ENCODE data around the gene INSM1. TPM values are rescaled to one million over a fixed set of nuclear protein-coding genes. Genes with fewer than 3 reads are reported as not detected.

Gene INSM1
- total RNA-seq, 2 donors from 2014 or later, result 3.4 to 4.3 TPM

DNA sequence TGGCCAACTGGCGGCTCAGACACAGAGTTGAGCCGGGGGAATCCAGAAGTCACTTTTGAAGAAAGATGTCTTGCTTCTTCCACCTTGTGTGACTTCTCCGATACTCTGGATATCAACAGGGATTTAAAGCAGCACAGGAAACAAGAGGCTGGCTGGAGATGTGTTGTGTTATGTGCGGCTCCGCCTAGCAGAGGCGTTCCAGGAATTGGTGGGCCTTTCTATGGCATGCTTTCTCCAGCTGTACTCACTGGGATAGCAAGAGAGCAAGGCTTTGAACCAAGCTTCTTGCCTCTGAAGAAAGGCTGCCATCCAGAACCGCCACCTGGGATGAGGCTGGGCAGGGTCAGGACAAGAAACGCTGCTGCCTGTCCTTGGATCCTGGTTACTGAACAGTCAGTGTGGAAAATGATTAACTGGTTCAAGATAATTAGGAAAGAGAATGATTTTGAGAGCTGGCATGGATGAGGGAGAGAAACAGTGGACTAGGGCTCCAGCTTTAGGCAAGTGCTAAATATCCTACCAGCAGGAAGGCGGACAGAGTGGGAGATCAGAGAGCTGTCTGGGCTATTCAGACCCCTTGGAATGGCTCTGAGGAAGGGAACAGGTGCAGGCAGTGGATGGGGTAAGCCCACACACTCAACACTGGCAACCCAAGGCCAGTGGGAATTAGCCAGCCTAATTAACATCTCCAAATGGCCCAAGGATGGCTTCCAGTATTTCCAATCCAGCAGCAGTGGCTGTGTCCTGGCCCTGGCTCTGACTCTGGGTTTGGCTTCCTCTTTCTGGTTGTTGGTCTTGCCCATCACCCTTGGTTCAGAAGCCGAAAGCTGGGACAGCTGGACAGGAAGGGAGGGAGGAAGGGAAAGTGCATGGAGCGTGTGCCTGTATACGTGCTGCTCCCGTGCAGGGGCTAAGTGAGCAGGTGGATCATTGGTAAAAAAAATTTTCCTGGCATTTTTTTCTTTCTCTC lies 31.9 kb downstream of the INSM1 start:
- Histone ChIP-seq H3K27me3 (no peaks in the 10 kb centered on the region), H3K27ac (no peak overlapping the region), H3K4me3 (no peak overlapping the region), H3K9me3 (no peaks in the 10 kb centered on the region), H3K4me1 (peaks cover 8% of the 10 kb centered on the region), H3K36me3 (replicated peaks in 1 of 2; ENCODE audit: insufficient read depth in 1 of 2, low read depth in 2 of 2) (peaks cover 3% of the 10 kb centered on the region in 2 donors)
- intact Hi-C loops (cut with DNase I), result no loop called here
- no peak for TF ChIP-seq POLR2A (IDR thresholded peaks at IDR 0.05)
- TF ChIP-seq, protein P1, sequence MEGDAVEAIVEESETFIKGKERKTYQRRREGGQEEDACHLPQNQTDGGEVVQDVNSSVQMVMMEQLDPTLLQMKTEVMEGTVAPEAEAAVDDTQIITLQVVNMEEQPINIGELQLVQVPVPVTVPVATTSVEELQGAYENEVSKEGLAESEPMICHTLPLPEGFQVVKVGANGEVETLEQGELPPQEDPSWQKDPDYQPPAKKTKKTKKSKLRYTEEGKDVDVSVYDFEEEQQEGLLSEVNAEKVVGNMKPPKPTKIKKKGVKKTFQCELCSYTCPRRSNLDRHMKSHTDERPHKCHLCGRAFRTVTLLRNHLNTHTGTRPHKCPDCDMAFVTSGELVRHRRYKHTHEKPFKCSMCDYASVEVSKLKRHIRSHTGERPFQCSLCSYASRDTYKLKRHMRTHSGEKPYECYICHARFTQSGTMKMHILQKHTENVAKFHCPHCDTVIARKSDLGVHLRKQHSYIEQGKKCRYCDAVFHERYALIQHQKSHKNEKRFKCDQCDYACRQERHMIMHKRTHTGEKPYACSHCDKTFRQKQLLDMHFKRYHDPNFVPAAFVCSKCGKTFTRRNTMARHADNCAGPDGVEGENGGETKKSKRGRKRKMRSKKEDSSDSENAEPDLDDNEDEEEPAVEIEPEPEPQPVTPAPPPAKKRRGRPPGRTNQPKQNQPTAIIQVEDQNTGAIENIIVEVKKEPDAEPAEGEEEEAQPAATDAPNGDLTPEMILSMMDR (IDR thresholded peaks at IDR 0.05), result no peak
- 72 to 85% methylated on average over 13 of the region's 13 CpGs for WGBS, 2 donors
- DNase-seq, result peak in 1 of 4 donors; percentile 15
- no peak for ATAC-seq

DNA sequence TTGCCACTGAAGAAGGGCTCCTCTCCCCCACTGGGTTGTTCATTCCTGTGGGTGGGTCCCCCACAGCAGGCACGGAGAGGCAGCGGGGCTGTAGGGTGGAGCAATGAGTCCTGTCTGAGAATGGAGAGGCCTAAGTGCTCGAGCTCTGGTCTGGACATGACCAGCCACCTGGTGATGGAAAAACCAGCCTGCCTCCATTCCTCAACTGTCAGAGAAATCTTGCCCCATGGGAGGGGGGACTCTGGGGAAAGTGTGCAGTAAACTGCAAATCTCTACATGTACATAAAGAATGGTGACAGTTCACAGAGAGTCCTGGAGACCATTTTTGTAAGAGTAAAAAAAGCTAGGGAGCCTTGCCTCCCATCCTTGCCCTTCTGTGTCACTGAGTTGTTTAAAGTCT lies 34.1 kb downstream of the INSM1 start:
- intact Hi-C loops (cut with DNase I), result no loop called here

DNA sequence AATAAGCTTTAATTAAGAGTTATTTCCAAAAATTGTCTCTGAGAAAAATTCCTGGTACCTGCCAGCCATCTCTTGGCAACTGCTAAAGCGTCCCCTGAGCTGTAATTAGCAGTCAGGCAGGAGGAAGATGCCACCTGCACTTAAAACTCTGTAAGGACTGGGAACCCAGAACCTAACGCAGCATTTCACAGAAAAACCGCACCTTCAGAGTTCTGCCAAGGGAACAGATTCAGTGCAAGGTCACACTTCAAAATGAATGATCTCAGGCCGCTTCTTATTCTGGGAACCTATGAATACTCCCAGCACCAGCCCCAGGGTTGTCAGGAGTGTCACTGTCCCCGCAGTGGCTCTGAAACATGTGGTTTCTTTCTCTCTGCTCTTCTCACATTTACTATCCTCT lies 36.7 kb downstream of the INSM1 start:
- Histone ChIP-seq H3K36me3 (replicated peaks in 1 of 2; ENCODE audit: insufficient read depth in 1 of 2, low read depth in 2 of 2) (peaks cover 0 to 3% of the 10 kb centered on the region in 2 donors), H3K27me3 (no peaks in the 10 kb centered on the region), H3K9me3 (no peaks in the 10 kb centered on the region), H3K27ac (no peak overlapping the region), H3K4me1 (peaks cover 6% of the 10 kb centered on the region), H3K4me3 (no peak overlapping the region)
- ATAC-seq (no peak), DNase-seq (no peak)
- intact Hi-C loops (cut with DNase I), result no loop called here
- TF ChIP-seq, protein P1 (IDR thresholded peaks at IDR 0.05), result no peak
- TF ChIP-seq POLR2A (IDR thresholded peaks at IDR 0.05), result no peak
- WGBS, 2 donors, result 89 to 94% methylated on average over 5 of the region's 5 CpGs

More for the DNA sequence above, 34.1 kb downstream of the INSM1 start:
- ATAC-seq (no peak), DNase-seq (no peak)
- H3K9me3 ChIP-seq, result no peaks in the 10 kb centered on the region
- H3K4me1 ChIP-seq, result peaks cover 8% of the 10 kb centered on the region
- H3K36me3 ChIP-seq (replicated peaks in 1 of 2; ENCODE audit: insufficient read depth in 1 of 2, low read depth in 2 of 2), result peaks cover 0 to 3% of the 10 kb centered on the region in 2 donors
- WGBS, 2 donors, result 93 to 100% methylated on average over 1 to 3 of the region's 3 CpGs
- TF ChIP-seq, protein P1 (IDR thresholded peaks at IDR 0.05), result no peak
- no peak for TF ChIP-seq POLR2A (IDR thresholded peaks at IDR 0.05)
- no peak overlapping the region for H3K27ac ChIP-seq
- H3K4me3 ChIP-seq, result no peak overlapping the region
- H3K27me3 ChIP-seq, result no peaks in the 10 kb centered on the region

DNA sequence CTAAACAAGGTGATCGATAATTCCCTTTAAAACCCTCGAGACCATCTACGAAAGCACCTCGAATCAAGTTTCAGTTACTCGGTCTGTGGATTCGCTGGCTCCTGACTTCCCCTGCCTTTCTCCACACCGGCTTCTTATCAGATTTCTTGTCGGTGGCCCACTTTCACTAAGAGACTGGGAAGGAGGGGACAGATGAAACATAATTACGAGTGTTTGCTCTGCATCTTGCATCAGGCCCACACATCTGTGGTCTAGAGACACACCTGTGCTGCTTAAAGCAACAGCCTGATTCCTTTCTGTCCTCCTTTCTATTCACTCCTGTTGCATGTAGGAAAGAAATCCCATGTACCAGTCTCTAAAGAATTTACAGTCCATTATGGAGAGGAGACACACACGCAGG lies 37.7 kb downstream of the INSM1 start:
- ATAC-seq, result no peak
- Histone ChIP-seq H3K27ac (no peak overlapping the region), H3K4me3 (no peak overlapping the region), H3K4me1 (peaks cover 1% of the 10 kb centered on the region), H3K27me3 (no peaks in the 10 kb centered on the region), H3K9me3 (no peaks in the 10 kb centered on the region), H3K36me3 (replicated peaks in 1 of 2; ENCODE audit: insufficient read depth in 1 of 2, low read depth in 2 of 2) (peaks cover 0 to 3% of the 10 kb centered on the region in 2 donors)
- TF ChIP-seq POLR2A (IDR thresholded peaks at IDR 0.05), result no peak
- TF ChIP-seq, protein P1 (IDR thresholded peaks at IDR 0.05), result no peak
- 86 to 92% methylated on average over 10 of the region's 10 CpGs for WGBS, 2 donors
- DNase-seq, result no peak
- intact Hi-C loops (cut with DNase I), result no loop called here
